Activated naive CD8-positive, alpha-beta T cell treated with anti-CD3 and anti-CD28 coated beads, Interleukin-2, amount 50 U/mL, for 24 hours (primary cell): Measurements from ENCODE around the gene NPIPB9.
A peak's percentile ranks its signal among the peaks of the same experiment; 100 is the strongest.
"Not testable (repeated sequence)": the region's sequence is repeated elsewhere in the genome, so short reads cannot be mapped to it uniquely, and the experiment has no call there.

Experiments
- ATAC-seq: fragments of 150-1000 bp; cut with Tn5 transposase; one replicate; pipeline ENCODE4 v1.10.0; 2021
- DNase-seq: peaks from one replicate; pipeline ENCODE4 v3.0.0; 2021
- H3K27ac Mint-ChIP-seq: one replicate; pipeline ENCODE4 v1.8.0; 2021; ENCODE audit warnings: mild to moderate bottlenecking, mixed read lengths
- H3K27me3 Mint-ChIP-seq: one replicate; pipeline ENCODE4 v1.8.0; 2021; ENCODE audit warnings: mixed read lengths
- H3K36me3 Mint-ChIP-seq: one replicate; pipeline ENCODE4 v1.8.0; 2021; ENCODE audit warnings: low read depth, mixed read lengths
- H3K4me1 Mint-ChIP-seq: one replicate; pipeline ENCODE4 v1.8.0; 2021; ENCODE audit warnings: mixed read lengths
- H3K4me3 Mint-ChIP-seq: one replicate; pipeline ENCODE4 v1.8.0; 2021; ENCODE audit warnings: mild to moderate bottlenecking, moderate library complexity, mixed read lengths
- H3K9me3 Mint-ChIP-seq: one replicate; pipeline ENCODE4 v1.8.0; 2021; ENCODE audit warnings: mixed read lengths

Gene NPIPB9

DNA sequence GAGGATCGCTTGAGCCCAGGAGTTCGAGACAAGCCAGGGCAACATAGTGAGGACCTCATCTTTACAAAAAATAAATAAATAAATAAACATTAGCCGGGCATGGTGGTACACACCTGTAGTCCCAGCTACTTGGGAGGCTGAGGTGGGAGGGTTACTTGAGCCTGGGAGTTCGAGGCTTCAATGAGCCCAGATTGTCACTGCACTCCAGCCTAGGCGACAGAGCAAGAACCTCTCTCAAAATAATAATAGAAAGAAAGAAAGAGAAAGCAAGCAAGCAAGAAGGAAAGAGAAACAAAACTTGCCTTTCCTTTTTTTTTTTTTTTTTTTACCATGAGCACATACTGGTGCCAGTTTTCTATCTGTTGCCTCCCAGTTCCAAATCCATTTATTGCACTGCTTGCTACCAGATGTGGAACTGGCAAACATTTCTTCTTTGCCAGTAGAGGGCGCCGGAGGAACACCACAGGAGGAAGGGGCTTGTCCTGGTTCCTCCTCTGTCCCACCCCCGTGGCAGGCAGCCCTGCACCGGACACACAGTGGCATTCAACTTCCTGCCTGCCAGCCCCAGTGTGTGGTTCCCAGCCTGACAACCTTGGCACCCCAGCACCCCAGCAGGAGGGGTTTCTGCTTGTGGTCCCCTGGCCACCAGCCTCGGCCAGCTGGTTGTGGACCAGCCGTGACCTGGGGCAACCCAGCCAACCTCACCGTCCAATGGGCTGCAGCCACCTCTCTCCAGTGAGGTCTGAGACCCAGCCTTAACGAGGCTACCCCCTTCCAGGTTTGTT lies 50.8 kb downstream of the NPIPB9 start:
- not testable (repeated sequence) for H3K9me3 Mint-ChIP-seq, H3K27ac Mint-ChIP-seq, H3K36me3 Mint-ChIP-seq, H3K4me3 Mint-ChIP-seq, H3K27me3 Mint-ChIP-seq, H3K4me1 Mint-ChIP-seq
- DNase-seq (peak; percentile 79), ATAC-seq (peak; percentile 86)

DNA sequence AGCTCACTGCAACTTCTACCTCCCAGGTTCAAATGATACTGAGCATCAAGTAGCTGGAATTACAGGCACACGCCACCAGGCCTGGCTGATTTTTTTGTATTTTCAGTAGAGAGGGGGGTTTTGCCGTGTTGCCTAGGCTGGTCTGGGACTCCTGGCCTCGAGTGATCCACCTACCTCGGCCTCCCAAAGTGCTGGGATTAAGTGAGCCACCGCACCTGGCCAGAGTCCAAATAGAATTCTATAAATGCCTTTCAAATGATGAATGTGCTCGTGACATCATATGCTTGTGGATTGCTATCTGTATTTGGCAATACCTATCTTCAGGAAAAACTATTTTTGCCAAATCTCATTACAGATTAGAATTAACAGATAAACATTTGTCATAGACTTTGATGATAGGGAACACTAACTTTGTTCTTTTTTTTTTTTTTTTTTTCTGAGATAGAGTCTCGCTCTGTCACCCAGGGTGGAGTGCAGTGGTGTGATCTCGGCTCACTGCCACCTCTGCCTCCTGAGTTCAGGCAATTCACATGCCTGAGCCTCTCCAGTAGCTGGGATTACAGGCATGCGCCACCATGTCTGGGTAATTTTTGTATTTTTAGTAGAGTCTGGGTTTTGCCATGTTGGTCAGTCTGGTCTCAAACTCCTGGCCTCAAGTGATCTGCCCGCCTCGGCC lies 56.0 kb downstream of the NPIPB9 start:
- DNase-seq, H3K27me3 Mint-ChIP-seq, H3K9me3 Mint-ChIP-seq, H3K4me3 Mint-ChIP-seq, H3K27ac Mint-ChIP-seq, H3K4me1 Mint-ChIP-seq, H3K36me3 Mint-ChIP-seq, ATAC-seq: not testable (repeated sequence)

DNA sequence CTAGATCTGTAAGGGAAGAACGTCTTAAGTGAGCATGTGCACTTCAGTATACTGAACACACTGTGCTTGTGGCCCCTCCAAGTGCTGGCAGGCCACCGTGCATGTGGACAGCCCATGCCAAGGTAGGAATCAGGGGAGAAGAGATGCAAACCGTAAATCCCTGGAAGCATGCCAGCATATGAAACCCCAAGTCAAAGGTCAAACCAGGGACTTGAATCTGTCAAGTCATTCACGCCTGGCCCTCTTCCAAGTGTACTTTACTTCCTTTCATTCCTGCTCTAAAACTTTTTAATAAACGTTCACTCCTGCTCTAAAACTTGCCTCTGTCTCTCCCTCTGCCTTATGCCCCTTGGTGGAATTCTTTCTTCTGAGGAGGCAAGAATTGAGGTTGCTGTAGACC lies 68.4 kb downstream of the NPIPB9 start:
- Mint-ChIP-seq H3K4me1 (peaks cover 37% of the 10 kb centered on the region), H3K27me3 (peaks cover 5% of the 10 kb centered on the region), H3K4me3 (no peak overlapping the region), H3K36me3 (peaks cover 32% of the 10 kb centered on the region), H3K27ac (no peak overlapping the region), H3K9me3 (no peaks in the 10 kb centered on the region)
- no peak for DNase-seq
- ATAC-seq: no peak

DNA sequence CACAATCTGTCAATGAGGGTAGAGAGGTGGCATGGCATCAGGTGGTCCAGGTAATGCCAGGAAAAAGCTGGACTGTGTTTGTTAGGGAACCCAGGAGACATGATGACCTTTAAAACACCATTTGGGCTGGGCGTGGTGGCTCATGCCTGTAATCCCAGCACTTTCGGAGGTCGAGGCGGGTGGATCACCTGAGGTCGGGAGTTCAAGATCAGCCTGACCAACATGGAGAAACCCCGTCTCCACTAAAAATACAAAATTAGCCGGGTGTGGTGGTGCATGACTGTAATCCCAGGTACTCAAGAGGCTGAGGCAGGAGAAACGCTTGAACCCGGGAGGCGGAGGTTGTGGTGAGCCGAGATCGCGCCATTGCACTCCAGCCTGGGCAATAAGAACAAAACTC lies 69.0 kb downstream of the NPIPB9 start:
- H3K9me3 Mint-ChIP-seq, DNase-seq, H3K27me3 Mint-ChIP-seq, H3K27ac Mint-ChIP-seq, ATAC-seq: not testable (repeated sequence)
- Mint-ChIP-seq H3K36me3 (peaks cover 37% of the 10 kb centered on the region), H3K4me3 (peak overlapping the region; percentile 50), H3K4me1 (peaks cover 42% of the 10 kb centered on the region)

DNA sequence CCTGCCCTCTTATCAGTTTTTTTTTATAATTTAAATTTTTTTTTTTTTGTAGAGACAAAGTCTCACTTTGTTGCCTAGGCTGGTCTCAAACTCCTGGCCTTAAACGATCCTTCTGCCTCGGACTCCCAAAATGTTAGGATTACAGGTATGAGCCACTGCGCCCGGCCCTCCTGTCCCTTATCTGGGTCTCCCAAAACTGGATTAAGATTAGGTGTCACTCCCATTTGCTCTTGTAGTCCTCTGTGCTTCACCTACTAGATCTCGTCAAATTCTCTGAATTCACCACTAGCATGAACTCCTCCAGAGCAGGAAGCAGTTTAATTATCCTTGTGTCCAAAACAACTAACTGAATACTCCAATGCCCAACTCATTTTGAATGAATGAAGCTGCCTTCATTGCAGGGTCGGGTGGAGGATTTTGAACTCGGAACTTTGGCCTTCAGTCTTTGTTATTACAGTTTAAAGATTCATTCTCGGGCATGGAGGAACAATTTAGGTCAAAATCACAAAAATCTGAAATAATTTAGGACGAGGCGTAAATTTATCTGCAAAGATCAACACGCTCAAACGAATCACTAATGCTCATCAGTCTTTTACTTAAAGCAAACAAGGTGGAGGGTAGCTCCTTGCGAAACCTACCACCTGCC lies 70.4 kb downstream of the NPIPB9 start:
- Mint-ChIP-seq H3K4me3 (peak overlapping the region; percentile 98), H3K36me3 (peaks cover 52% of the 10 kb centered on the region), H3K27ac (peak overlapping the region; percentile 93), H3K4me1 (peaks cover 56% of the 10 kb centered on the region), H3K27me3 (peaks cover 5% of the 10 kb centered on the region), H3K9me3 (no peaks in the 10 kb centered on the region)
- DNase-seq (no peak), ATAC-seq (no peak)
